OCI-LY3 (cell line): ENCODE results near the gene FOXI3.

Experiments used
- EZH2phosphoT487 ChIP-seq: fragments of 200-600 bp; shearing (Covaris generic); IDR thresholded peaks from 2 replicates; pipeline ENCODE4 v1.6.1; 2018; ENCODE audit warnings: antibody characterized with exemption, mixed run types, low read depth
- TF ChIP-seq, protein P1 (sequence below): fragments of 200-600, 300-600 bp; sonication (generic); IDR thresholded peaks from 2 replicates; pipeline ENCODE4 v1.5.1; 2014; ENCODE audit warnings: antibody characterized with exemption, low read length, low read depth

DNA sequence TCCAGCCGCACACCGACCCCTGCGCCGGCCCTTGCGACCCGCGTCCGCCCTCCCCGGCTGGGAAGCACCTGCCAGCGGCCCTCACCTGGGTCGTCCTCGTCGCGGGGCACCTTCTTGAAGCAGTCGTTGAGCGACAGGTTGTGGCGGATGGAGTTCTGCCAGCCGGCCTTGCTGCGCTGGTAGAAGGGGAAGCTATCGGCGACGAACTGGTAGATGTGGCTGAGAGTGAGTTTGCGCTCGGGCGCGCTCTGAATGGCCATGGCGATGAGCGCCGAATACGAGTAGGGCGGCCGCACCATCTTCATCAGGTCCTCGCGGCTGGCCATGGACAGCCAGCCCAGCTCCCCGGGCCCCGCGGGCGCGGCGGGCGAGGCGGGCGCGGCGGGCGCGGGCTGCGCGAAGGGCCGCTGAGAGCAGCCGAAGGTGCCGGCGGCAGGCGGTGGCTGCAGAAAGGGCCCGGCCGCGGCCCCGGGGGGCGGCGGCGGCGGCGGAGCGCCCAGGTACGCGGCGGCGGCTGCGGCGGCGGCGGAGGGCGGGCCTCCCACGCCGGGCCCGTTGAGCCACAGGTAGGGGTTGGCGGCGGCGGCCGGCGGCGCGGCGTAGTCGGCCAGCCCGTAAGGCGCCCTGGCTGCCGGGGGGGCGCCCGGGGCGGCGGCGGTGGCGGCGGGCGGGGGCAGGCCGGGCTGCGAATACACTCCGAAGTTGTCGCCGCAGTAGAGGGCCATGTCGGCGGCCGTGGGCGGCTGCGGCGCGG lies 505 bp downstream of the FOXI3 start:
- TF ChIP-seq, protein P1, sequence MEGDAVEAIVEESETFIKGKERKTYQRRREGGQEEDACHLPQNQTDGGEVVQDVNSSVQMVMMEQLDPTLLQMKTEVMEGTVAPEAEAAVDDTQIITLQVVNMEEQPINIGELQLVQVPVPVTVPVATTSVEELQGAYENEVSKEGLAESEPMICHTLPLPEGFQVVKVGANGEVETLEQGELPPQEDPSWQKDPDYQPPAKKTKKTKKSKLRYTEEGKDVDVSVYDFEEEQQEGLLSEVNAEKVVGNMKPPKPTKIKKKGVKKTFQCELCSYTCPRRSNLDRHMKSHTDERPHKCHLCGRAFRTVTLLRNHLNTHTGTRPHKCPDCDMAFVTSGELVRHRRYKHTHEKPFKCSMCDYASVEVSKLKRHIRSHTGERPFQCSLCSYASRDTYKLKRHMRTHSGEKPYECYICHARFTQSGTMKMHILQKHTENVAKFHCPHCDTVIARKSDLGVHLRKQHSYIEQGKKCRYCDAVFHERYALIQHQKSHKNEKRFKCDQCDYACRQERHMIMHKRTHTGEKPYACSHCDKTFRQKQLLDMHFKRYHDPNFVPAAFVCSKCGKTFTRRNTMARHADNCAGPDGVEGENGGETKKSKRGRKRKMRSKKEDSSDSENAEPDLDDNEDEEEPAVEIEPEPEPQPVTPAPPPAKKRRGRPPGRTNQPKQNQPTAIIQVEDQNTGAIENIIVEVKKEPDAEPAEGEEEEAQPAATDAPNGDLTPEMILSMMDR = no peak
- no peak for TF ChIP-seq EZH2phosphoT487
